Limb (tissue), 2 donors: ENCODE results near the gene ATN1.
"Not testable (repeated sequence)": the region's sequence is repeated elsewhere in the genome, so short reads cannot be mapped to it uniquely, and the experiment has no call there.

Experiments used
- DNase-seq, 2 donors: peaks; one replicate each; pipeline ENCODE4 v3.0.0-alpha.2; 2016; ENCODE audit errors: extremely low spot score in 2 of 2

Gene ATN1

GRCh38 chr12:6903722-6904121 is 24.0 kb upstream of the ATN1 start:
- DNase-seq: no peak

GRCh38 chr12:6904280-6905276 is 23.2 kb upstream of the ATN1 start, which contains the start of gene LRRC23:
TSS of gene LRRC23 (plus strand) at chr12:6904822. CDS start at chr12:6905634, 812 bp downstream.
- peak; percentile 97 to 98 for DNase-seq

- no peak for DNase-seq
Measured at GRCh38 chr12:6905414-6906040, 22.2 kb upstream of the ATN1 start.

GRCh38 chr12:6908141-6908540 is 19.6 kb upstream of the ATN1 start:
- not testable (repeated sequence) for DNase-seq

GRCh38 chr12:6909421-6910145 is 18.2 kb upstream of the ATN1 start:
- DNase-seq: no peak

GRCh38 chr12:6912164-6912935 is 15.4 kb upstream of the ATN1 start:
- DNase-seq: no peak

GRCh38 chr12:6914246-6914946 is 13.4 kb upstream of the ATN1 start, which contains the start of gene ENO2:
TSS of gene ENO2 (plus strand) at chr12:6914580. CDS start at chr12:6915833, 1,253 bp downstream.
- peak; percentile 21 to 80 for DNase-seq

GRCh38 chr12:6914947-6915788 is 12.6 kb upstream of the ATN1 start:
- no peak for DNase-seq

GRCh38 chr12:6915789-6916285 is 11.9 kb upstream of the ATN1 start:
- DNase-seq: no peak

- no peak for DNase-seq
Measured at GRCh38 chr12:6916426-6917200, 11.1 kb upstream of the ATN1 start.

GRCh38 chr12:6917491-6918231 is 10.1 kb upstream of the ATN1 start:
- DNase-seq: no peak

GRCh38 chr12:6919588-6919987 is 8.2 kb upstream of the ATN1 start:
- no peak for DNase-seq

GRCh38 chr12:6921539-6921938 is 6.2 kb upstream of the ATN1 start:
- DNase-seq: no peak

GRCh38 chr12:6921996-6922946 is 5.5 kb upstream of the ATN1 start:
- DNase-seq: no peak

- no peak for DNase-seq
Measured at GRCh38 chr12:6923003-6923732, 4.6 kb upstream of the ATN1 start.

GRCh38 chr12:6923851-6924250 is 3.9 kb upstream of the ATN1 start:
- peak in 1 of 2 donors; percentile 51 for DNase-seq
